Psoas muscle (tissue), 8 donors: ENCODE results near the gene DMD. TPM values are rescaled to one million over a fixed set of nuclear protein-coding genes. Genes with fewer than 3 reads are reported as not detected.

Source experiments
- ATAC-seq, 4 donors: fragments of 200-7000 bp; cut with Tn5 transposase; one replicate each; pipeline ENCODE4 v1.9.1; 2020; ENCODE audit warnings: moderate library complexity in 3 of 4, mild to moderate bottlenecking in 2 of 4
- DNase-seq, 2 donors: peaks; one replicate each; pipeline ENCODE4 v3.0.0-alpha.2; 2020
- H3K27ac ChIP-seq: fragments of 200-600 bp; one replicate; pipeline ENCODE4 v1.8.0; 2022
- H3K27me3 ChIP-seq, 3 donors: fragments of 200-600 bp in 1 of 3; one replicate each; pipeline versions ENCODE4 v1.6.1 to v1.8.0; 2013 to 2022; ENCODE audit warnings: low read length in 2 of 3, mild to moderate bottlenecking in 2 of 3, moderate library complexity in 1 of 3; ENCODE audit not compliant: insufficient read depth in 3 of 3
- H3K36me3 ChIP-seq, 2 donors: fragments of 200-600 bp in 1 of 2; one replicate each; pipeline versions ENCODE4 v1.6.1 to v1.8.0; 2013 to 2022; ENCODE audit warnings: low read depth in 1 of 2, mild to moderate bottlenecking in 1 of 2, moderate library complexity in 1 of 2; ENCODE audit not compliant: insufficient read depth in 1 of 2
- H3K4me1 ChIP-seq: fragments of 200-600 bp; one replicate; pipeline ENCODE4 v1.8.0; 2022
- H3K4me3 ChIP-seq: fragments of 200-600 bp; one replicate; pipeline ENCODE4 v1.8.0; 2022; ENCODE audit warnings: mild to moderate bottlenecking
- H3K9me3 ChIP-seq: fragments of 200-600 bp; one replicate; pipeline ENCODE4 v1.8.0; 2022
- CTCF ChIP-seq: fragments of 200-600 bp; IDR thresholded peaks from one replicate; pipeline ENCODE4 v1.8.0; 2022; ENCODE audit warnings: antibody characterized with exemption
- WGBS, 3 donors: extraction: QIAGEN DNeasy Blood & Tissue Kit; methylation state at CpG; one replicate each; pipeline versions ENCODE4 v1.1.6 to v1.1.7; 2013; 5-methylcytosine and 5-hydroxymethylcytosine counted together
- intact Hi-C, 2 donors: fragments of 100-400 bp; cut with DNase I; formaldehyde crosslinking; loops; one replicate each; pipeline versions ENCODE4 v1.11.0 to v1.14.2; 2022
- polyA plus RNA-seq, 3 donors: library from polyadenylated mRNA; stranded (reverse); fragments of 200-250 nt; gene quantifications; one replicate each; pipeline ENCODE4 v1.2.3, GENCODE V29; 2013
- total RNA-seq, 4 donors: library from RNA; stranded (reverse); fragmentation: NEBNext Ultra II Directional in 2 of 4; extraction: Animal tissue kit (Norgen Biotek cat#: 25700) in 2 of 4; gene quantifications; one replicate each; pipeline versions ENCODE4 v1.2.1 to v1.2.4, GENCODE V29; 2021 to 2023
- donor health status: healthy with polysubstance abuse.
- donor health status: DM: no; HTN: no; CAD: no; lungs with moderate emphysema.
- donor health status: Bipolar disorder and iron deficiency.
- donor health status: healthy.
- donor health status: DM: yes; HTN: yes; CAD: no.
- donor health status: DM: no; HTN: no; CAD: no.
- donor health status: DM: no; HTN: no; CAD: no.
- donor health status: DM: yes; HTN: yes; CAD: no.

DMD gene
- total and polyA plus RNA-seq, 7 donors = 6.8 to 170 (median 86.5) TPM

- Histone ChIP-seq H3K9me3 (no peaks in the 10 kb centered on the region), H3K27me3 (no peaks in the 10 kb centered on the region), H3K36me3 (no peaks in the 10 kb centered on the region), H3K4me3 (no peak overlapping the region), H3K4me1 (no peaks in the 10 kb centered on the region), H3K27ac (no peak overlapping the region)
- DNase-seq = no peak
- WGBS, 3 donors = 91 to 98% (median 95%) methylated on average over 2 of the region's 2 CpGs
- no peak for ATAC-seq
- intact Hi-C loops = no loop called here
- no peak for TF ChIP-seq CTCF
Observed at GRCh38 chrX:31884535-31884934, 1326.8 kb downstream of the DMD start.

DNA sequence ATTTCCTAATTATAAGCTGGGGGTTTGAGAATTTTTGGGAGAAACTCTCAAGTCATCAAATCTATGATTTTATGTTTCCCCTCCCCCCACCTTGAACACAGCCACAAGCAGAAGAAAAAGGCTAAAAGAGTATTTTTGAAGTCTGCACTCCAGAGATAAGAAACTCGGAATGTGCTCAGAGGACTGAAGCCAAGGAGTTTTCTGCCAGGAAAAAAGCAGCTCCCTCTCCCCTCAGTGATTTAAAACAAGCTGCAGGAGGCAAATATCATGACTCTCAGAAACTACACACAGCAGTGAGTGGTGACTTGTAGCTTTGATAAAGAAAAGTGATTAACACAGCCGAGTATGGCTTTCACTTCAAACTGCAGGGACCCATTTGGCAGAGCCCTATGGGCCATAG lies 1339.3 kb downstream of the DMD start:
- no peaks in the 10 kb centered on the region for H3K9me3 ChIP-seq
- no peak for TF ChIP-seq CTCF
- H3K27me3 ChIP-seq = no peaks in the 10 kb centered on the region
- H3K4me1 ChIP-seq = no peaks in the 10 kb centered on the region
- WGBS, 3 donors = 32 to 43% (median 41%) methylated on average over 2 of the region's 2 CpGs
- H3K36me3 ChIP-seq = no peaks in the 10 kb centered on the region
- intact Hi-C loops = no loop called here
- ATAC-seq = no peak
- DNase-seq = no peak
- H3K4me3 ChIP-seq = no peak overlapping the region
- H3K27ac ChIP-seq = no peak overlapping the region

DNA sequence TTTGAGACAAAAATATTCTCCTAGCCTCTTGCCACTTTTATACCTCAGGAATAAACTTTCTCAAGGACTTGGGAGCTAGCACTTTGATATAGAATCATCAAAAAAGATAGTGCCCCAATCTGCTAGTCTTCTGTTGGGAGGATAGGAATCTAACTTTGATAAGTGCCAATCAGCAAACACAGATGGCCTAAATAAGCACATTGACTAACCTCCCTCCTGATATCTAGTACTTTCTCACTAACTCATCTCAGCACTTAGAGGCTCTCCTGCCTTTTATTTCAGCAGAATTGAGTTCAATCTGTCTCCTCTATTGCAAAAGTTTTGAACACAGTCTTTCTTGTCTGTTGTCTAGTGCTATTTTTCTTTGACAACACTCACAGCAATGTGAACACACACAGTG lies 1341.1 kb downstream of the DMD start:
- TF ChIP-seq CTCF = no peak
- no peak for DNase-seq
- Histone ChIP-seq H3K4me1 (no peaks in the 10 kb centered on the region), H3K36me3 (no peaks in the 10 kb centered on the region), H3K27me3 (no peaks in the 10 kb centered on the region), H3K27ac (no peak overlapping the region), H3K4me3 (no peak overlapping the region), H3K9me3 (no peaks in the 10 kb centered on the region)
- intact Hi-C loops = no loop called here
- ATAC-seq = no peak

DNA sequence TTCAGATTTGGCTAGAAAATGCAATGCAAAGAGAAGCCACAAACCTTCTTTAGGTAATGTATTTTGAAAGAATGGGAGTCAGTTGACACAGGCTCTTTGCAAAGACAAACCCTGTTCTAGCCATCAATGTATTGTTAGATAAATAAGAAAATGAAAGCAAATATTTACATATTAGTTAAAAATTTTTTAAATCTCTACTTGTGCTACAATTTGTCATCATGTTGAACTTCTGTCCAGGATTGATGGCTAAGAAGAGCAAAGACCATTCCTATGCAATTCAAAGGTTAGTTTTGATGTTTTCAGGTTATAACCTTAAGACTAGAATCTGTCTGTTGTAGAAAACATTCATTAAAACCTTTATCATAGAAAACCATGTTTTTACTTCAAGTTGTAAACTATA lies 1350.7 kb downstream of the DMD start:
- intact Hi-C loops = no loop called here
- Histone ChIP-seq H3K27ac (no peak overlapping the region), H3K4me3 (no peak overlapping the region), H3K36me3 (no peaks in the 10 kb centered on the region), H3K9me3 (no peaks in the 10 kb centered on the region), H3K27me3 (no peaks in the 10 kb centered on the region), H3K4me1 (no peaks in the 10 kb centered on the region)
- DNase-seq = no peak
- TF ChIP-seq CTCF = no peak
- no peak for ATAC-seq

- Histone ChIP-seq H3K36me3 (no peaks in the 10 kb centered on the region), H3K27ac (no peak overlapping the region), H3K9me3 (no peaks in the 10 kb centered on the region), H3K4me1 (no peaks in the 10 kb centered on the region), H3K4me3 (no peak overlapping the region), H3K27me3 (no peaks in the 10 kb centered on the region)
- TF ChIP-seq CTCF = no peak
- ATAC-seq (no peak), DNase-seq (no peak)
- intact Hi-C loops = no loop called here
- WGBS, 3 donors = 52 to 74% (median 62%) methylated on average over 2 of the region's 2 CpGs
Observed at GRCh38 chrX:31858915-31859314, 1352.4 kb downstream of the DMD start.
